ENCODE results near the gene CHAF1A.

DNA sequence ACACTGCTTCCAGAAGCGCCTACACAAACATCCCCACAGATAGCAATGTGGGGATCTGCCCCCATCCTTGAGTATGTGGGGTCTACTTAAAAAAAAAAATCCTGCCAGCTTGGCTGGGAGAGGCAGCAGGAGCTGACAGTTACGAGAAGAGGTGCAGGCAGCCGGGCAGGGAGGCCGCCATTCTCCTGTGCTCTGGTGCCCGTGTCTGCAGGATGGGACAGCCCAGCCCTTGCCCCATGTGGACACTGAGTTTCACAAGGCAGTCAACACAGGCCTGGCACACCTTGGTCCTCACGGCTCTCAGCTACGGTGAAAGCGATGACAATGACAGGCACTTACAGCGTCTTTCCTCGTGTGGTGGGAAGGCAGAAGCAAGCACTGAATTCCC lies 35.1 kb upstream of the CHAF1A start:
- TF ChIP-seq EP300 (IDR thresholded peaks at IDR 0.05; ENCODE audit: low read depth) (no peak), POLR2AphosphoS5 (IDR thresholded peaks at IDR 0.05) (no peak), POLR2A (IDR thresholded peaks at IDR 0.05) (no peak)
- TF ChIP-seq, protein P1, sequence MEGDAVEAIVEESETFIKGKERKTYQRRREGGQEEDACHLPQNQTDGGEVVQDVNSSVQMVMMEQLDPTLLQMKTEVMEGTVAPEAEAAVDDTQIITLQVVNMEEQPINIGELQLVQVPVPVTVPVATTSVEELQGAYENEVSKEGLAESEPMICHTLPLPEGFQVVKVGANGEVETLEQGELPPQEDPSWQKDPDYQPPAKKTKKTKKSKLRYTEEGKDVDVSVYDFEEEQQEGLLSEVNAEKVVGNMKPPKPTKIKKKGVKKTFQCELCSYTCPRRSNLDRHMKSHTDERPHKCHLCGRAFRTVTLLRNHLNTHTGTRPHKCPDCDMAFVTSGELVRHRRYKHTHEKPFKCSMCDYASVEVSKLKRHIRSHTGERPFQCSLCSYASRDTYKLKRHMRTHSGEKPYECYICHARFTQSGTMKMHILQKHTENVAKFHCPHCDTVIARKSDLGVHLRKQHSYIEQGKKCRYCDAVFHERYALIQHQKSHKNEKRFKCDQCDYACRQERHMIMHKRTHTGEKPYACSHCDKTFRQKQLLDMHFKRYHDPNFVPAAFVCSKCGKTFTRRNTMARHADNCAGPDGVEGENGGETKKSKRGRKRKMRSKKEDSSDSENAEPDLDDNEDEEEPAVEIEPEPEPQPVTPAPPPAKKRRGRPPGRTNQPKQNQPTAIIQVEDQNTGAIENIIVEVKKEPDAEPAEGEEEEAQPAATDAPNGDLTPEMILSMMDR (IDR thresholded peaks at IDR 0.05) = no peak
